Neutrophil (primary cell): ENCODE data around the gene YPEL5.
"Not testable (repeated sequence)": the region's sequence is repeated elsewhere in the genome, so short reads cannot be mapped to it uniquely, and the experiment has no call there.

ENCODE experiments used
- H3K27ac ChIP-seq: fragments of 200-600 bp; sonication (generic); 2 replicates; pipeline ENCODE4 v1.5.1; 2016; ENCODE audit warnings: mild to moderate bottlenecking, moderate library complexity
- H3K27me3 ChIP-seq: fragments of 200-600 bp; sonication (generic); 2 replicates; pipeline ENCODE4 v1.6.0; 2016; ENCODE audit warnings: mild to moderate bottlenecking
- H3K36me3 ChIP-seq: fragments of 200-600 bp; sonication (generic); 2 replicates; pipeline ENCODE4 v1.5.1; 2017
- H3K4me1 ChIP-seq, 2 experiments: fragments of 200-600 bp in 1 of 2; sonication (generic) in 1 of 2; 1 replicate in 1 of 2; 2 replicates in 1 of 2; pipeline versions ENCODE4 v1.5.1 to v1.6.1; 2013 to 2016; ENCODE audit warnings: low read depth in 1 of 2, low read length in 1 of 2, mild to moderate bottlenecking in 1 of 2, moderate library complexity in 1 of 2; ENCODE audit not compliant: control insufficient read depth in 1 of 2, insufficient read depth in 1 of 2
- H3K4me3 ChIP-seq, 2 experiments: fragments of 200-600 bp in 1 of 2; sonication (generic) in 1 of 2; 1 replicate in 1 of 2; 2 replicates in 1 of 2; pipeline ENCODE4 v1.5.1; 2013 to 2016; ENCODE audit warnings: low read depth in 1 of 2, low read length in 1 of 2, mild to moderate bottlenecking in 1 of 2, moderate library complexity in 1 of 2
- H3K9me3 ChIP-seq: fragments of 200-600 bp; sonication (generic); 2 replicates; pipeline ENCODE4 v1.5.1; 2016
- TF ChIP-seq, protein P1 (sequence below): fragments of 200-600 bp; sonication (generic); IDR thresholded peaks from 2 replicates; pipeline ENCODE4 v1.5.1; 2016; ENCODE audit warnings: antibody characterized with exemption

Gene YPEL5

DNA sequence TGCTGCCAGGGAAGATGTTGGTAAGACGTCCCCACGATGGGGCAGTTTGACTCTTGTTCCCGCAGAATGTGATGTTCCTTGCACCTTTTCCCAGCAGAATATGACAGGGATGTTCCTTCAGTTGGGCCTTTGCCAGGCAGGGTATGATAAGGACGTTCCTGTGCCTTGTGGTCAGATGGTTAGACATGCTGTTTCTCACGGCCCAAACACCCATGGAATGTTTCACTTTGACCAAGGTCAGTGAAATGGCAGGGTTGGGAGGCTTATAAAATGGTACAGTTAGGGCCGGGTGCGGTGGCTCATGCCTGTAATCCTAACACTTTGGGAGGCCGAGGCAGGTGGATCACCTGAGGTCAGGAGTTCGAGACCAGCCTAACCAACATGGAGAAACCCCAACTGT lies 40.3 kb upstream of the YPEL5 start:
- TF ChIP-seq, protein P1, sequence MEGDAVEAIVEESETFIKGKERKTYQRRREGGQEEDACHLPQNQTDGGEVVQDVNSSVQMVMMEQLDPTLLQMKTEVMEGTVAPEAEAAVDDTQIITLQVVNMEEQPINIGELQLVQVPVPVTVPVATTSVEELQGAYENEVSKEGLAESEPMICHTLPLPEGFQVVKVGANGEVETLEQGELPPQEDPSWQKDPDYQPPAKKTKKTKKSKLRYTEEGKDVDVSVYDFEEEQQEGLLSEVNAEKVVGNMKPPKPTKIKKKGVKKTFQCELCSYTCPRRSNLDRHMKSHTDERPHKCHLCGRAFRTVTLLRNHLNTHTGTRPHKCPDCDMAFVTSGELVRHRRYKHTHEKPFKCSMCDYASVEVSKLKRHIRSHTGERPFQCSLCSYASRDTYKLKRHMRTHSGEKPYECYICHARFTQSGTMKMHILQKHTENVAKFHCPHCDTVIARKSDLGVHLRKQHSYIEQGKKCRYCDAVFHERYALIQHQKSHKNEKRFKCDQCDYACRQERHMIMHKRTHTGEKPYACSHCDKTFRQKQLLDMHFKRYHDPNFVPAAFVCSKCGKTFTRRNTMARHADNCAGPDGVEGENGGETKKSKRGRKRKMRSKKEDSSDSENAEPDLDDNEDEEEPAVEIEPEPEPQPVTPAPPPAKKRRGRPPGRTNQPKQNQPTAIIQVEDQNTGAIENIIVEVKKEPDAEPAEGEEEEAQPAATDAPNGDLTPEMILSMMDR = no peak

DNA sequence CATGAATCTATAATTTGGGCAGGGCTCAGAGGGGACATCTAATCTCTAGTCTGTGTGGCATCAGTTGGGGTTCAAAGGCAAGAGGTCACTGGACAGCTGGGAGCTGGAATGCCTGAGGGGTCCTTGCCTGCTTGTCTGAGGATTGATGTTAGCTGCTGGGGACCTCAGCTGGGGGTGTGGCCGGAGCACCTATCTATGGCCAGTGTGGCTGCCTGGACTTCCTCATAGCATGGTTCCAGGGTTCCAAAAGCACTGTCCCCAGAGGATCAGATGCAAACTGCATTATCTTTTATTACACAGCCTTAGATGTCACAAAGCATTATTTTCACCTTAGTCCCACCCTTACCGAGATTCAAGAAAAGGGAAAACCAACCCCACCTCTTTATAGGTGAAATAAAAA lies 38.6 kb upstream of the YPEL5 start:
- TF ChIP-seq, protein P1 = no peak
- Histone ChIP-seq H3K27ac (no peak overlapping the region), H3K36me3 (no peaks in the 10 kb centered on the region), H3K27me3 (no peaks in the 10 kb centered on the region), H3K4me3 (no peak overlapping the region), H3K4me1 (peaks cover 12 to 28% of the 10 kb centered on the region in 2 experiments), H3K9me3 (no peaks in the 10 kb centered on the region)

More for the DNA sequence above, 40.3 kb upstream of the YPEL5 start:
- no peaks in the 10 kb centered on the region for H3K36me3 ChIP-seq
- no peak overlapping the region for H3K4me3 ChIP-seq
- H3K27me3 ChIP-seq = no peaks in the 10 kb centered on the region
- no peaks in the 10 kb centered on the region for H3K9me3 ChIP-seq
- no peak overlapping the region for H3K27ac ChIP-seq
- peaks cover 12 to 28% of the 10 kb centered on the region in 2 experiments for H3K4me1 ChIP-seq

DNA sequence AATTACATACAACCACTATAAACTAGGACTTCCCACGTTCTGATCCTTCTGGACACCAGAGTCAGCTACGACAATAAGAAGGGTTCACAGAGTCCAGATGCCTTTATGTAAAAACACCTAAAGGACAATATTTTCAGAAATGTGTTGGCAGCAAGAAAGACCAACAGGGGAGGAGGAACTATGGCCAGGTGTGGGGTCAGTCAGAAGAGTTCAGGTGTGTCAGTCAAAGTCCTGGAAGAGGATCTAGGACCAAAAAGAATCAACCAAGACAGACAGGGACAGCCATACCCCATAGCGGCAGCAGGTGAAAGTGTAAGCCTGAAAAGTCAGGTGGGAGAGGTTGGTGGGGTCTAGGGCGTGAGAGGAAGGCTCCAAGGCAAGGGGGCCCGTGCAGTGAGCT lies 38.0 kb upstream of the YPEL5 start:
- no peak overlapping the region for H3K27ac ChIP-seq
- TF ChIP-seq, protein P1 = no peak
- H3K27me3 ChIP-seq = no peaks in the 10 kb centered on the region
- H3K36me3 ChIP-seq = no peaks in the 10 kb centered on the region
- no peaks in the 10 kb centered on the region for H3K9me3 ChIP-seq
- H3K4me1 ChIP-seq = peaks cover 12 to 28% of the 10 kb centered on the region in 2 experiments
- no peak overlapping the region for H3K4me3 ChIP-seq

DNA sequence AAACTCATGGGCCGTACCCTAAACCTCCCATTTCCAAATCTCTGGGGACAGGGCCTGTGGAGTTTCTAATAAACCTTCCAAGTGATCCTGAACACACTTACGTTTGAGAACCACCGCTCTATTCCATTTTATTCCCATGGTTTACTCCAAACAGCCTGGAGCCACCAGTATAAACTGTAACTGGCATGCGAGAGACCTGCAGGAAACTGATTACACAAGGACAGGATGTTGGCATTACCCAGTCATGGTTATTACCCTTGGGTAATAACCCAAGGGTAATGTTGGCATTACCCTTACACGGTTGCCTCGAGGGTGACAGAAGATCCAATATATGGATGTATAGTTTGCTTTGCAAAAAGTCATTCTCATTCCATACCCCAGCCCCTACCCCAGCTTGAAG lies 37.0 kb upstream of the YPEL5 start:
- peaks cover 12 to 28% of the 10 kb centered on the region in 2 experiments for H3K4me1 ChIP-seq
- TF ChIP-seq, protein P1 = no peak
- no peaks in the 10 kb centered on the region for H3K9me3 ChIP-seq
- H3K27ac ChIP-seq = peak overlapping the region; percentile 9
- H3K4me3 ChIP-seq = peak overlapping the region in 1 of 2 experiments; percentile 22
- no peaks in the 10 kb centered on the region for H3K27me3 ChIP-seq
- H3K36me3 ChIP-seq = no peaks in the 10 kb centered on the region

DNA sequence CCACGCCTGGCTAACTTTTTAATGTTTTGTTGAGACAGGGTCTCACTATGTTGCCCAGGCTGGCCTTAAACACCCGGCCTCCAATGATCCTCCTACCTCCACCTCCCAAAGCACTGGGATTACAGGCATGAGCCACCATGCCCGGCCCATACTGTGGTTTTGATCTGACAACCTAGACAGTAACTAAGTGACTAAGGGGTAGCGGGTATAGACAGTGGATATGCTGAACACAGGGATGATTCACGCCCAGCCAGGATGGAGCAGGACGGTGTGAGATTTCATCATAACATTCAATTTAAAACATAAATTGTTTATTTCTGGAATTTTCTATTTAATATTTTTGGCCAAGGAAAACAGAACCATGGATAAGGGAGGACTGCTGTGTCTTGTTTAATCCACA lies 36.0 kb upstream of the YPEL5 start:
- Histone ChIP-seq H3K4me3 (no peak overlapping the region), H3K9me3 (no peaks in the 10 kb centered on the region), H3K4me1 (peaks cover 12 to 28% of the 10 kb centered on the region in 2 experiments), H3K36me3 (no peaks in the 10 kb centered on the region), H3K27me3 (no peaks in the 10 kb centered on the region), H3K27ac (no peak overlapping the region)
- TF ChIP-seq, protein P1 = no peak

DNA sequence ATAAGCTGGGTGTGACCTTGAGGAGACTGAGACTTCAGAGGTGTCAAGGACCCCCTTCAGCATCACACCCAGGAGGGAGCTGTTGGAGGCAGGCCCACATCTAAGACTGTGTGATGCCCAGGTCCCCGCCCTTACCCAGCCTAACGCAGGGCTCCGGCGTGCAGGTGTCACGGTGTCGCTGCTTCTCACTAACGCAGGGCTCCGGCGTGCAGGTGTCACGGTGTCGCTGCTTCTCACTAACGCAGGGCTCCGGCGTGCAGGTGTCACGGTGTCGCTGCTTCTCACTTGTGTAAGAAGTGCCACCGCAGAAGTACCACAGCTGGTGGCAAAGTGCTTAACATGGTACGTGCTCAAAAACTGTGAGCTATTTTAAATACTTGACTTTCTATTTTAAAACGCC lies 35.6 kb upstream of the YPEL5 start:
- H3K27ac ChIP-seq, H3K9me3 ChIP-seq, H3K36me3 ChIP-seq, H3K4me3 ChIP-seq, H3K27me3 ChIP-seq: not testable (repeated sequence)
- peaks cover 12 to 28% of the 10 kb centered on the region in 2 experiments for H3K4me1 ChIP-seq
